ENCODE results near the gene P4HA3. TPM values are rescaled to one million over a fixed set of nuclear protein-coding genes. Genes with fewer than 3 reads are reported as not detected.

The P4HA3 gene
- total RNA-seq, 1 experiment from 2014 or later = 0.91 TPM

- Histone ChIP-seq H3K4me3 (replicated peaks in 1 of 2; ENCODE audit: low read depth in 1 of 2, low read length in 2 of 2) (no peak overlapping the region), H3K4me2 (ENCODE audit: low read length) (no peak overlapping the region), H3K9me3 (ENCODE audit: control insufficient read depth in 1 of 2, insufficient read depth in 1 of 2, low read depth in 1 of 2, low read length in 2 of 2) (no peaks in the 10 kb centered on the region), H3K79me2 (ENCODE audit: insufficient read depth, low read length) (no peaks in the 10 kb centered on the region), H3K9ac (ENCODE audit: low read length) (no peak overlapping the region), H3K27me3 (ENCODE audit: insufficient read depth, low read length) (no peaks in the 10 kb centered on the region), H3K4me1 (ENCODE audit: control insufficient read depth in 1 of 2, insufficient read depth in 2 of 2, low read length in 2 of 2) (no peaks in the 10 kb centered on the region), H3K27ac (ENCODE audit: low read depth, low read length) (no peak overlapping the region), H3K36me3 (ENCODE audit: control insufficient read depth in 1 of 2, insufficient read depth in 2 of 2, low read length in 2 of 2) (no peaks in the 10 kb centered on the region), H4K20me1 (ENCODE audit: insufficient read depth) (no peaks in the 10 kb centered on the region), H2AFZ (ENCODE audit: low read depth, low read length, poor library complexity, severe bottlenecking) (no peak overlapping the region), H3K9me2 (ENCODE audit: insufficient read depth) (no peaks in the 10 kb centered on the region)
- no TSS peak for BruUV-seq (replicated peaks)
- DNase-seq (ENCODE audit: low read depth, low spot score) = no peak
- ChIA-PET POLR2A (no interaction called here), CTCF (no interaction called here), RAD21 (ENCODE audit: low non-redundant PET in 1 of 2, low total read pairs in 2 of 2, uncharacterized antibody in 2 of 2, unreplicated experiment in 2 of 2) (no interaction called here)
- intact Hi-C loops (cut with micrococcal nuclease) = no loop called here
- ATAC-seq = no peak
- TF ChIP-seq JUND (IDR thresholded peaks at IDR 0.05) (no peak), ELF1 (IDR thresholded peaks at IDR 0.05; ENCODE audit: borderline replicate concordance, low read depth) (no peak), TCF7L2 (IDR thresholded peaks at IDR 0.05; ENCODE audit: borderline replicate concordance, extremely low read depth, insufficient read depth, insufficient read length) (no peak), FOSL1 (IDR thresholded peaks at IDR 0.05; ENCODE audit: low read depth) (no peak), SP1 (IDR thresholded peaks at IDR 0.05; ENCODE audit: low read depth) (no peak), CEBPB (IDR thresholded peaks at IDR 0.05; ENCODE audit: low read depth) (no peak), YY1 (IDR thresholded peaks at IDR 0.05; ENCODE audit: extremely low read depth, insufficient replicate concordance, low read depth, low read length) (no peak), SRF (IDR thresholded peaks at IDR 0.05; ENCODE audit: low read depth) (no peak), ATF3 (IDR thresholded peaks at IDR 0.05) (no peak), ZBTB33 (IDR thresholded peaks at IDR 0.05; ENCODE audit: extremely low read depth, insufficient replicate concordance, low read length) (no peak), EZH2 (IDR thresholded peaks at IDR 0.05) (no peak), POLR2AphosphoS5 (IDR thresholded peaks at IDR 0.05; ENCODE audit: low read depth, low read length) (no peak), RAD21 (IDR thresholded peaks at IDR 0.05; ENCODE audit: low read depth) (no peak)
- TF ChIP-seq, protein P1, sequence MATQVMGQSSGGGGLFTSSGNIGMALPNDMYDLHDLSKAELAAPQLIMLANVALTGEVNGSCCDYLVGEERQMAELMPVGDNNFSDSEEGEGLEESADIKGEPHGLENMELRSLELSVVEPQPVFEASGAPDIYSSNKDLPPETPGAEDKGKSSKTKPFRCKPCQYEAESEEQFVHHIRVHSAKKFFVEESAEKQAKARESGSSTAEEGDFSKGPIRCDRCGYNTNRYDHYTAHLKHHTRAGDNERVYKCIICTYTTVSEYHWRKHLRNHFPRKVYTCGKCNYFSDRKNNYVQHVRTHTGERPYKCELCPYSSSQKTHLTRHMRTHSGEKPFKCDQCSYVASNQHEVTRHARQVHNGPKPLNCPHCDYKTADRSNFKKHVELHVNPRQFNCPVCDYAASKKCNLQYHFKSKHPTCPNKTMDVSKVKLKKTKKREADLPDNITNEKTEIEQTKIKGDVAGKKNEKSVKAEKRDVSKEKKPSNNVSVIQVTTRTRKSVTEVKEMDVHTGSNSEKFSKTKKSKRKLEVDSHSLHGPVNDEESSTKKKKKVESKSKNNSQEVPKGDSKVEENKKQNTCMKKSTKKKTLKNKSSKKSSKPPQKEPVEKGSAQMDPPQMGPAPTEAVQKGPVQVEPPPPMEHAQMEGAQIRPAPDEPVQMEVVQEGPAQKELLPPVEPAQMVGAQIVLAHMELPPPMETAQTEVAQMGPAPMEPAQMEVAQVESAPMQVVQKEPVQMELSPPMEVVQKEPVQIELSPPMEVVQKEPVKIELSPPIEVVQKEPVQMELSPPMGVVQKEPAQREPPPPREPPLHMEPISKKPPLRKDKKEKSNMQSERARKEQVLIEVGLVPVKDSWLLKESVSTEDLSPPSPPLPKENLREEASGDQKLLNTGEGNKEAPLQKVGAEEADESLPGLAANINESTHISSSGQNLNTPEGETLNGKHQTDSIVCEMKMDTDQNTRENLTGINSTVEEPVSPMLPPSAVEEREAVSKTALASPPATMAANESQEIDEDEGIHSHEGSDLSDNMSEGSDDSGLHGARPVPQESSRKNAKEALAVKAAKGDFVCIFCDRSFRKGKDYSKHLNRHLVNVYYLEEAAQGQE (IDR thresholded peaks at IDR 0.05; ENCODE audit: low read depth) = no peak
Measured at GRCh38 chr11:74299015-74299414, 12.4 kb downstream of the P4HA3 start.
